SK-N-SH treated with all-trans-retinoic acid at 6 μM for 48 hours (cell line): Measurements from ENCODE around the gene GPC6.

Source experiments
- ATAC-seq: fragments of 200-7000 bp; cut with Tn5 transposase; 3 replicates; pipeline ENCODE4 v1.9.1; 2020; ENCODE audit warnings: mild to moderate bottlenecking, moderate library complexity
- ARNTL ChIP-seq: fragments of 450-650 bp; formaldehyde crosslinking; IDR thresholded peaks from 2 replicates; pipeline ENCODE4 v1.5.0; 2020; ENCODE audit warnings: low read depth, mild to moderate bottlenecking, moderate library complexity, borderline replicate concordance
- BACH2 ChIP-seq: fragments of 250-450 bp; sonication (Bioruptor Pico); IDR thresholded peaks from 2 replicates; pipeline ENCODE4 v1.9.0; 2021; ENCODE audit warnings: mild to moderate bottlenecking, borderline replicate concordance
- CSDC2 ChIP-seq: fragments of 250-450 bp; sonication (Bioruptor Pico); IDR thresholded peaks from 2 replicates; pipeline ENCODE4 v1.5.0; 2020; ENCODE audit warnings: mild to moderate bottlenecking, moderate library complexity
- GLIS3 ChIP-seq: fragments of 250-450 bp; sonication (Bioruptor Pico); IDR thresholded peaks from 2 replicates; pipeline ENCODE4 v1.5.0; 2020; ENCODE audit warnings: mild to moderate bottlenecking, moderate library complexity
- ISL1 ChIP-seq: fragments of 250-450 bp; sonication (Bioruptor Pico); IDR thresholded peaks from 2 replicates; pipeline ENCODE4 v2.1.2; 2022; ENCODE audit warnings: mild to moderate bottlenecking, moderate library complexity
- OSR1 ChIP-seq: fragments of 250-450 bp; sonication (Bioruptor Pico); IDR thresholded peaks from 2 replicates; pipeline ENCODE4 v1.8.0; 2022; ENCODE audit warnings: moderate library complexity, mild to moderate bottlenecking, inconsistent platforms
- PPARA ChIP-seq: fragments of 250-450 bp; sonication (Bioruptor Pico); IDR thresholded peaks from 2 replicates; pipeline ENCODE4 v1.5.0; 2020; ENCODE audit warnings: mild to moderate bottlenecking, borderline replicate concordance
- RARB ChIP-seq: fragments of 250-450 bp; sonication (Bioruptor Pico); IDR thresholded peaks from 2 replicates; pipeline ENCODE4 v1.8.0; 2021; ENCODE audit warnings: mild to moderate bottlenecking, moderate library complexity
- SNAI2 ChIP-seq: fragments of 250-450 bp; sonication (Bioruptor Pico); IDR thresholded peaks from 2 replicates; pipeline ENCODE4 v1.5.0; 2020; ENCODE audit warnings: mild to moderate bottlenecking, moderate library complexity
- TCF4 ChIP-seq: fragments of 250-450 bp; sonication (Bioruptor Pico); IDR thresholded peaks from 2 replicates; pipeline ENCODE4 v1.8.0; 2021; ENCODE audit warnings: mild to moderate bottlenecking, moderate library complexity, borderline replicate concordance
- TOX ChIP-seq: fragments of 250-450 bp; sonication (Bioruptor Pico); IDR thresholded peaks from 2 replicates; pipeline ENCODE4 v1.8.0; 2021; ENCODE audit warnings: mild to moderate bottlenecking, moderate library complexity, borderline replicate concordance
- ZC3H10 ChIP-seq: fragments of 250-450 bp; sonication (Bioruptor Pico); IDR thresholded peaks from 2 replicates; pipeline ENCODE4 v1.5.1; 2021; ENCODE audit warnings: mild to moderate bottlenecking, moderate library complexity
- ZFP3 ChIP-seq: fragments of 250-450 bp; sonication (Bioruptor Pico); IDR thresholded peaks from 2 replicates; pipeline ENCODE4 v1.5.0; 2020; ENCODE audit warnings: mild to moderate bottlenecking, moderate library complexity
- ZNF565 ChIP-seq: fragments of 450-650 bp; formaldehyde crosslinking; conservative IDR thresholded peaks from 2 replicates; pipeline ENCODE4 v1.5.0; 2020; ENCODE audit warnings: low read depth, mild to moderate bottlenecking, moderate library complexity
- ZNF70 ChIP-seq: fragments of 450-650 bp; formaldehyde crosslinking; IDR thresholded peaks from 2 replicates; pipeline ENCODE4 v1.5.0; 2020; ENCODE audit warnings: mild to moderate bottlenecking, moderate library complexity
- ZNF8 ChIP-seq: fragments of 450-650 bp; formaldehyde crosslinking; IDR thresholded peaks from 2 replicates; pipeline ENCODE4 v1.5.0; 2020; ENCODE audit warnings: mild to moderate bottlenecking, moderate library complexity
- TF ChIP-seq, protein P1 (sequence below): fragments of 250-450 bp; sonication (Bioruptor Pico); IDR thresholded peaks from 2 replicates; pipeline ENCODE4 v1.5.1; 2021; ENCODE audit warnings: mild to moderate bottlenecking, moderate library complexity
- TF ChIP-seq, protein P2 (sequence below): fragments of 250-450 bp; sonication (Bioruptor Pico); IDR thresholded peaks from 2 replicates; pipeline ENCODE4 v1.8.0; 2020; ENCODE audit warnings: mild to moderate bottlenecking, moderate library complexity, borderline replicate concordance
- TF ChIP-seq, protein P3 (sequence below): fragments of 250-450 bp; sonication (Bioruptor Pico); IDR thresholded peaks from 2 replicates; pipeline ENCODE4 v1.5.1; 2020; ENCODE audit warnings: low read depth, mild to moderate bottlenecking, moderate library complexity
- TF ChIP-seq, protein P4 (sequence below): fragments of 250-450 bp; sonication (Bioruptor Pico); IDR thresholded peaks from 2 replicates; pipeline ENCODE4 v1.8.0; 2021; ENCODE audit warnings: low read depth, mild to moderate bottlenecking, moderate library complexity, borderline replicate concordance

Gene GPC6

DNA sequence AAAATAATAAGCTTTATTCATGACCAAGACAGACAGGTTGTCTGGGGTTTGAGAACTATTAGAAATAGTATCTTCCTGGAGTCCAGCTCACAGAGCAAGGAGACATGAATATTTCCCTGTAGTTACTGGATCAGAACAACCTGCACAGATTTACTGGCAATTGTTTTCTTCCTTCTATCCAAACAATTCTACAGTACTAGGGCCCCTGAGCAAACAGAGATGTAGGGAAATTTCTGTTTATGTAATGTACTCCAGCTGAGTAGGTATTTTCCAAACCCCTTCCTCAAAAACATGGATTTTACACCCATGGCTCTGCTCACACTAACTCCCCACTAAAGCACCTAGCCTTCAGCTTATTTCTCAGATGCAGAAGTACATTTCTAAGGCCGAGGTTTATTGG lies 557.6 kb downstream of the GPC6 start:
- no peak for ATAC-seq
- no peak for TF ChIP-seq ZNF70 (CRISPR knock-in tag)
- no peak for TF ChIP-seq BACH2 (CRISPR knock-in tag)
- no peak for TF ChIP-seq SNAI2
- no peak for TF ChIP-seq TOX (CRISPR knock-in tag)
- no peak for TF ChIP-seq OSR1 (CRISPR knock-in tag)
- TF ChIP-seq ZFP3 (CRISPR knock-in tag): no peak
- no peak for TF ChIP-seq GLIS3 (CRISPR knock-in tag)
- TF ChIP-seq, protein P1, sequence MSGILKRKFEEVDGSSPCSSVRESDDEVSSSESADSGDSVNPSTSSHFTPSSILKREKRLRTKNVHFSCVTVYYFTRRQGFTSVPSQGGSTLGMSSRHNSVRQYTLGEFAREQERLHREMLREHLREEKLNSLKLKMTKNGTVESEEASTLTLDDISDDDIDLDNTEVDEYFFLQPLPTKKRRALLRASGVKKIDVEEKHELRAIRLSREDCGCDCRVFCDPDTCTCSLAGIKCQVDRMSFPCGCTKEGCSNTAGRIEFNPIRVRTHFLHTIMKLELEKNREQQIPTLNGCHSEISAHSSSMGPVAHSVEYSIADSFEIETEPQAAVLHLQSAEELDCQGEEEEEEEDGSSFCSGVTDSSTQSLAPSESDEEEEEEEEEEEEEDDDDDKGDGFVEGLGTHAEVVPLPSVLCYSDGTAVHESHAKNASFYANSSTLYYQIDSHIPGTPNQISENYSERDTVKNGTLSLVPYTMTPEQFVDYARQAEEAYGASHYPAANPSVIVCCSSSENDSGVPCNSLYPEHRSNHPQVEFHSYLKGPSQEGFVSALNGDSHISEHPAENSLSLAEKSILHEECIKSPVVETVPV (CRISPR knock-in tag): no peak
- no peak for TF ChIP-seq ZNF8 (CRISPR knock-in tag)
- TF ChIP-seq, protein P2, sequence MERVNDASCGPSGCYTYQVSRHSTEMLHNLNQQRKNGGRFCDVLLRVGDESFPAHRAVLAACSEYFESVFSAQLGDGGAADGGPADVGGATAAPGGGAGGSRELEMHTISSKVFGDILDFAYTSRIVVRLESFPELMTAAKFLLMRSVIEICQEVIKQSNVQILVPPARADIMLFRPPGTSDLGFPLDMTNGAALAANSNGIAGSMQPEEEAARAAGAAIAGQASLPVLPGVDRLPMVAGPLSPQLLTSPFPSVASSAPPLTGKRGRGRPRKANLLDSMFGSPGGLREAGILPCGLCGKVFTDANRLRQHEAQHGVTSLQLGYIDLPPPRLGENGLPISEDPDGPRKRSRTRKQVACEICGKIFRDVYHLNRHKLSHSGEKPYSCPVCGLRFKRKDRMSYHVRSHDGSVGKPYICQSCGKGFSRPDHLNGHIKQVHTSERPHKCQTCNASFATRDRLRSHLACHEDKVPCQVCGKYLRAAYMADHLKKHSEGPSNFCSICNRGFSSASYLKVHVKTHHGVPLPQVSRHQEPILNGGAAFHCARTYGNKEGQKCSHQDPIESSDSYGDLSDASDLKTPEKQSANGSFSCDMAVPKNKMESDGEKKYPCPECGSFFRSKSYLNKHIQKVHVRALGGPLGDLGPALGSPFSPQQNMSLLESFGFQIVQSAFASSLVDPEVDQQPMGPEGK (CRISPR knock-in tag): no peak
- TF ChIP-seq, protein P3, sequence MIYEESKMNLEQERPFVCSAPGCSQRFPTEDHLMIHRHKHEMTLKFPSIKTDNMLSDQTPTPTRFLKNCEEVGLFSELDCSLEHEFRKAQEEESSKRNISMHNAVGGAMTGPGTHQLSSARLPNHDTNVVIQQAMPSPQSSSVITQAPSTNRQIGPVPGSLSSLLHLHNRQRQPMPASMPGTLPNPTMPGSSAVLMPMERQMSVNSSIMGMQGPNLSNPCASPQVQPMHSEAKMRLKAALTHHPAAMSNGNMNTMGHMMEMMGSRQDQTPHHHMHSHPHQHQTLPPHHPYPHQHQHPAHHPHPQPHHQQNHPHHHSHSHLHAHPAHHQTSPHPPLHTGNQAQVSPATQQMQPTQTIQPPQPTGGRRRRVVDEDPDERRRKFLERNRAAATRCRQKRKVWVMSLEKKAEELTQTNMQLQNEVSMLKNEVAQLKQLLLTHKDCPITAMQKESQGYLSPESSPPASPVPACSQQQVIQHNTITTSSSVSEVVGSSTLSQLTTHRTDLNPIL (CRISPR knock-in tag): no peak
- TF ChIP-seq, protein P4, sequence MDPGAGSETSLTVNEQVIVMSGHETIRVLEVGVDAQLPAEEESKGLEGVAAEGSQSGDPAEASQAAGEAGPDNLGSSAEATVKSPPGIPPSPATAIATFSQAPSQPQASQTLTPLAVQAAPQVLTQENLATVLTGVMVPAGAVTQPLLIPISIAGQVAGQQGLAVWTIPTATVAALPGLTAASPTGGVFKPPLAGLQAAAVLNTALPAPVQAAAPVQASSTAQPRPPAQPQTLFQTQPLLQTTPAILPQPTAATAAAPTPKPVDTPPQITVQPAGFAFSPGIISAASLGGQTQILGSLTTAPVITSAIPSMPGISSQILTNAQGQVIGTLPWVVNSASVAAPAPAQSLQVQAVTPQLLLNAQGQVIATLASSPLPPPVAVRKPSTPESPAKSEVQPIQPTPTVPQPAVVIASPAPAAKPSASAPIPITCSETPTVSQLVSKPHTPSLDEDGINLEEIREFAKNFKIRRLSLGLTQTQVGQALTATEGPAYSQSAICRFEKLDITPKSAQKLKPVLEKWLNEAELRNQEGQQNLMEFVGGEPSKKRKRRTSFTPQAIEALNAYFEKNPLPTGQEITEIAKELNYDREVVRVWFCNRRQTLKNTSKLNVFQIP: no peak
- no peak for TF ChIP-seq TCF4
- TF ChIP-seq ZC3H10 (CRISPR knock-in tag): no peak
- TF ChIP-seq ARNTL: no peak
- TF ChIP-seq ZNF565: no peak
- no peak for TF ChIP-seq CSDC2
- no peak for TF ChIP-seq ISL1 (CRISPR knock-in tag)
- TF ChIP-seq RARB (CRISPR knock-in tag): no peak

DNA sequence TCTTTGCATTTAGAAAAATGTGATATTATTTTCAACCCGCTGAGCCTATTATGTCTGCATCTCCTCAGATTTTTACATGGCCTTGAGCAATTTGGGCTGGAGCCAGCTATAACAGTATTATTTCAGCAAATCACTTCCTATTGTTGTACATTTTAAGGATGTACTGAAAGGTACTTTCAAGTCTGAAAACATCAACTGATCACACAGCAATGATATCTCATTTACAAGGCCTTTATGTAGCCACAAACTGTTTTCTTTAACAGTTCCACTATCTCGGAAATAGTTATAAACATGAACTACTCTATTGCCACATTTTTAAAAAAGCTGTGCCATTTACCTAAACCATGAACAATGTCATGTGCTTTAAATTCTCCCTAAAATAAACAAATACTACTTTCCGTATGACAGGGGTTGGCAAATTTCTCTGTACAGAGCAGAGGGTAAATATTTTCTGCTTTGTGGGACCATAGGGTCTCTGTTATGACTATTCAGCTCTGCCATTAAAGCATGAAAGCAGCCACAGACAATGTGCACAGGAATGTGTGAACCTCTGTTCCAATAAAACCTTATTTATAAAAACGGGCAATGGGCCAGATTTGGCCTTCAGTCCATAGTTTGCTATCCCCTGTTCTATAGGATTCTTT lies 560.4 kb downstream of the GPC6 start:
- TF ChIP-seq ZFP3 (CRISPR knock-in tag): no peak
- no peak for TF ChIP-seq PPARA
- TF ChIP-seq, protein P1 (CRISPR knock-in tag): no peak
- no peak for TF ChIP-seq ZC3H10 (CRISPR knock-in tag)
- TF ChIP-seq ZNF8 (CRISPR knock-in tag): no peak
- ATAC-seq: no peak

DNA sequence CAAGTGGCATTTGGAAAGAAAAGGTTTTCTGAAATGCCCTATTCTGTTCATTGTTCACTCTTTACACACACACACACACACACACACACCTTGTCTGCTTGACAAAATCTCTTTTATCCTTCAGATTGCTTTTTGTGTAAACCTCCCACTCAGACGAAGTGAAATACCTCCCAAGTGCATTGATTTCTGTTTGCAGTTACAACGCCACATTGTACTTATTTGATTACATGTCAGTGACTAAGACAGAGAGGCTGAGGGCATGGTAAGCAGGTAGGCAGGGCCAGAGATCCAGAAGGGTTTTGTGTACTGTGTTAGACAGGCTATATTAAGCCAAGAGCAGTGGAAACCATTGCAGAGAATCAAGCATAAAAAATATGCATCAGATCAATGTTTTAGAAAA lies 561.8 kb downstream of the GPC6 start:
- no peak for ATAC-seq
- no peak for TF ChIP-seq ISL1 (CRISPR knock-in tag)
- TF ChIP-seq, protein P2 (CRISPR knock-in tag): no peak
